ENCODE measurements around the gene ZBTB49.

The ZBTB49 gene

GRCh38 chr4:4349867-4350266 is 59.8 kb downstream of the ZBTB49 start:
- FAIRE-seq (no peak), DNase-seq (ENCODE audit: insufficient read length, low spot score) (no peak)

GRCh38 chr4:4350909-4351308 is 60.9 kb downstream of the ZBTB49 start:
- DNase-seq (ENCODE audit: insufficient read length, low spot score) (no peak), FAIRE-seq (no peak)

GRCh38 chr4:4355302-4355701 is 65.3 kb downstream of the ZBTB49 start:
- FAIRE-seq (no peak), DNase-seq (ENCODE audit: insufficient read length, low spot score) (no peak)

- FAIRE-seq = no peak
Measured at GRCh38 chr4:4356106-4357041, 66.3 kb downstream of the ZBTB49 start.

GRCh38 chr4:4358093-4358854 is 68.2 kb downstream of the ZBTB49 start:
- no peak for FAIRE-seq
- DNase-seq (ENCODE audit: insufficient read length, low spot score) = no peak

More at GRCh38 chr4:4356106-4357041, 66.3 kb downstream of the ZBTB49 start:
- DNase-seq (ENCODE audit: insufficient read length, low spot score) = no peak

- FAIRE-seq (no peak), DNase-seq (ENCODE audit: insufficient read length, low spot score) (no peak)
Measured at GRCh38 chr4:4361883-4362282, 71.8 kb downstream of the ZBTB49 start.

GRCh38 chr4:4362991-4363697 is 73.1 kb downstream of the ZBTB49 start:
- DNase-seq (ENCODE audit: insufficient read length, low spot score) = no peak

GRCh38 chr4:4364061-4364460 is 74.0 kb downstream of the ZBTB49 start:
- DNase-seq (ENCODE audit: insufficient read length, low spot score) = no peak
- FAIRE-seq = no peak

More at GRCh38 chr4:4362991-4363697, 73.1 kb downstream of the ZBTB49 start:
- no peak for FAIRE-seq

- no peak for FAIRE-seq
Measured at GRCh38 chr4:4364486-4365208, 74.6 kb downstream of the ZBTB49 start.

GRCh38 chr4:4368809-4369580 is 78.9 kb downstream of the ZBTB49 start:
- FAIRE-seq = no peak

More at GRCh38 chr4:4364486-4365208, 74.6 kb downstream of the ZBTB49 start:
- no peak for DNase-seq (ENCODE audit: insufficient read length, low spot score)

More at GRCh38 chr4:4368809-4369580, 78.9 kb downstream of the ZBTB49 start:
- DNase-seq (ENCODE audit: insufficient read length, low spot score) = no peak

All from HTR-8/SVneo (cell line).